ENCODE results near the gene IQCM.

The IQCM gene

DNA sequence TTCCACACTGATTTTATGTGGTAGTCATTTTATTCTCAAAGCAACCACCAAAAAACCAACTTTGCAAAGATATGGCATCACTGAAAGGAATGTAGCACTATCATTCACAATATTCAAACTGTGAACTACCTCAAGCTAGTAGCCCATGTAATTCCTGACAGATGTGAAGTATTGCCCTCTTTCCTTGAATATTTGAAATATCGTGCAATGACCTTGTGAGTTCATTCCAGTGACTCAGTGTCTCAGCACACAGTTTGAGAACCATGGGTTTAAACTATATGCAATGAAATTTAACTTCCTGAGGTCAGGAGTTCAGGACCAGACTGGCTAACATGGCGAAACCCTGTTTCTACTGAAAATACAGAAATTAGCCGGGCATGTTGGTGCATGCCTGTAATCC is 20.9 kb upstream of the IQCM start:
- no peak for DNase-seq (ENCODE audit: extremely low read depth, insufficient read length)
- TF ChIP-seq, protein P1, sequence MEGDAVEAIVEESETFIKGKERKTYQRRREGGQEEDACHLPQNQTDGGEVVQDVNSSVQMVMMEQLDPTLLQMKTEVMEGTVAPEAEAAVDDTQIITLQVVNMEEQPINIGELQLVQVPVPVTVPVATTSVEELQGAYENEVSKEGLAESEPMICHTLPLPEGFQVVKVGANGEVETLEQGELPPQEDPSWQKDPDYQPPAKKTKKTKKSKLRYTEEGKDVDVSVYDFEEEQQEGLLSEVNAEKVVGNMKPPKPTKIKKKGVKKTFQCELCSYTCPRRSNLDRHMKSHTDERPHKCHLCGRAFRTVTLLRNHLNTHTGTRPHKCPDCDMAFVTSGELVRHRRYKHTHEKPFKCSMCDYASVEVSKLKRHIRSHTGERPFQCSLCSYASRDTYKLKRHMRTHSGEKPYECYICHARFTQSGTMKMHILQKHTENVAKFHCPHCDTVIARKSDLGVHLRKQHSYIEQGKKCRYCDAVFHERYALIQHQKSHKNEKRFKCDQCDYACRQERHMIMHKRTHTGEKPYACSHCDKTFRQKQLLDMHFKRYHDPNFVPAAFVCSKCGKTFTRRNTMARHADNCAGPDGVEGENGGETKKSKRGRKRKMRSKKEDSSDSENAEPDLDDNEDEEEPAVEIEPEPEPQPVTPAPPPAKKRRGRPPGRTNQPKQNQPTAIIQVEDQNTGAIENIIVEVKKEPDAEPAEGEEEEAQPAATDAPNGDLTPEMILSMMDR (IDR thresholded peaks at IDR 0.05; ENCODE audit: insufficient read depth, low read length, poor library complexity, severe bottlenecking): no peak
- H3K36me3 ChIP-seq (ENCODE audit: control insufficient read depth, insufficient read depth, low read length): no peaks in the 10 kb centered on the region
- H3K4me3 ChIP-seq (replicated peaks; ENCODE audit: low read depth, low read length): no peak overlapping the region
- no peaks in the 10 kb centered on the region for H3K27me3 ChIP-seq (replicated peaks; ENCODE audit: control insufficient read depth, insufficient read depth, low read length)

DNA sequence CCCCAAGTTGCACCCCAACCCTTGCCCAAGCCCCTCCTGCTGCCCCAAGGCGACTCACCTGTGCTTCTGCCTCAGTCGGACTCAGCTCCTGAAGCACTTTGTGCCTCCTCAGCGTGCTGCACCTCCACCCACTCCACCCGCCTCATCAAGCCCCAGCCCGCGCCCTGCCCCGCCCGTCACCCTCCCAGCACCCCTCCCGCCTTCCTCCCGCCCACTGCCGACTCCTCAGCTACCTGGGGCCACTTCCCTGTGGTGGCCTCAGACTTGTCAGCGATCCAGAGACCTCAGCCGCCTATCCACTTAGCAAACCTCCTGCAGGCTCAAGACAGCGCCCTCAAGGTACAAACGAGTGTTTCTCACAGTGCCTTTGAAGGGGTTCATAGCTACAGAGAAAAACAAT is 19.6 kb upstream of the IQCM start:
- H3K36me3 ChIP-seq (ENCODE audit: control insufficient read depth, insufficient read depth, low read length): no peaks in the 10 kb centered on the region
- no peak overlapping the region for H3K4me3 ChIP-seq (replicated peaks; ENCODE audit: low read depth, low read length)
- H3K27me3 ChIP-seq (replicated peaks; ENCODE audit: control insufficient read depth, insufficient read depth, low read length): no peaks in the 10 kb centered on the region
- TF ChIP-seq, protein P1 (IDR thresholded peaks at IDR 0.05; ENCODE audit: insufficient read depth, low read length, poor library complexity, severe bottlenecking): no peak
- DNase-seq (ENCODE audit: extremely low read depth, insufficient read length): no peak

DNA sequence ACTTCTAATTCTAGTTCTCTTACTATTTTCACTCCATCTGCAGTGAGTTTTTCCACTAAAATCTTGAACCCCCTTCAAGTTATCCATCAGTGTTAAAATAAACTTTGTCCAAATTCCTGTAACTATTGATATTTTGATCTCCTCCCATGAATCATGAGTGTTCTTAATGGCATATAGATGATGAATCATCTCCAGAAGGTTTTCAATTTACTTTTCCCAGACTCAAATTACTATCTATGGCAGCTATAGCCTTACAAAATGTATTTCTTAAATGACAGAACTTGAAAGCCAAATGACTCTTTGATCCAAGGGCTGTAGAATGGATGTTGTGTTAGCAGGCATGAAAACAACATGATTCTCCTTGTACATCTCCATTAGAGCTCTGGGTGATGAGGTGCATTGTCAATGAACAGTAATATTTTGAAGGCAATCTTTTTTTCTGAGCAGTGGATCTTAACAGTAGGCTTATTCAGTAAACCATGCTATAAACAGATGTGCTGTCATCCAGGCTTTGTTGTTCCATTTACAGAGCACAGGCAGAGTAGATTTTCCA is 16.1 kb upstream of the IQCM start:
- H3K36me3 ChIP-seq (ENCODE audit: control insufficient read depth, insufficient read depth, low read length): no peaks in the 10 kb centered on the region
- TF ChIP-seq, protein P1 (IDR thresholded peaks at IDR 0.05; ENCODE audit: insufficient read depth, low read length, poor library complexity, severe bottlenecking): no peak
- no peaks in the 10 kb centered on the region for H3K27me3 ChIP-seq (replicated peaks; ENCODE audit: control insufficient read depth, insufficient read depth, low read length)
- DNase-seq (ENCODE audit: extremely low read depth, insufficient read length): no peak
- H3K4me3 ChIP-seq (replicated peaks; ENCODE audit: low read depth, low read length): no peak overlapping the region

DNA sequence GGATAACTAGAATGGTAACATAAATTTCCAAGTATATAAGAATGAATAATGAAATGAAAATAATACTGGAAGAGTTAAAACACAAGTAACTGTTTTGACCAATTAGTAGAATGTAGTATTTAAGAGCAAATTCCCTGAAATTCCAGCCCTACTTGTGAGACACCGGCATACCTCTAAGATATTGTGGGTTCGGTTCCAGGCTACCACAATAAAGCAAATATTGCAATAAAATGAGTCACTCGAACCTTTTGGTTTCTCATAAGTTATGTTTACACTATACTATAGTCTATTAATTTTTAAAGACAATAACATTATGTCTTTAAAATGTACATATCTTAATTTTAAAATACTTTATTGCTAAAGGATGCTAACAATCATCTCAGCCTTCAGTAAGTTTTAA is 15.2 kb upstream of the IQCM start:
- TF ChIP-seq, protein P1 (IDR thresholded peaks at IDR 0.05; ENCODE audit: insufficient read depth, low read length, poor library complexity, severe bottlenecking): no peak
- Histone ChIP-seq H3K27me3 (replicated peaks; ENCODE audit: control insufficient read depth, insufficient read depth, low read length) (no peaks in the 10 kb centered on the region), H3K4me3 (replicated peaks; ENCODE audit: low read depth, low read length) (no peak overlapping the region), H3K36me3 (ENCODE audit: control insufficient read depth, insufficient read depth, low read length) (no peaks in the 10 kb centered on the region)
- no peak for DNase-seq (ENCODE audit: extremely low read depth, insufficient read length)

DNA sequence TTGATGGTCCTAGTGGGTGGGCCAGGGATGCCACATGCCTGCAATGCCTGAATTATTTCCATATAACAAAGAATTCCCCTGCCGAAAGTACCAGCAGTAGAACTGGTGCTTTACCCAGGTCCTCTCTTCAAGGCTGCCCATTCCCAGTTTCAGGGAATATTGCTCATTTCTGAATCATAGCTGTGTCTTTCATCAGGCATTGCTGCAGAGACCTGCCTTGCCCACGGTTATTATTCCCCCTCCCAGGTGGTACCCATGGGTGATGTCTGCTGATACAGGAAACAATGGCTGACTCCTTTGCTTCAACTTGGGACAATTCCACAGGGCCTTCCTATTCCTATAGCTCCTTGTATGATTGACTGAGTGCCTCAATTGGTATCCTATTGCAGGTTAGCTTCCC is 9.7 kb upstream of the IQCM start:
- Histone ChIP-seq H3K4me3 (replicated peaks; ENCODE audit: low read depth, low read length) (no peak overlapping the region), H3K27me3 (replicated peaks; ENCODE audit: control insufficient read depth, insufficient read depth, low read length) (no peaks in the 10 kb centered on the region)
- no peak for DNase-seq (ENCODE audit: extremely low read depth, insufficient read length)

More for the DNA sequence above, 9.7 kb upstream of the IQCM start:
- TF ChIP-seq, protein P1 (IDR thresholded peaks at IDR 0.05; ENCODE audit: insufficient read depth, low read length, poor library complexity, severe bottlenecking): no peak
- no peaks in the 10 kb centered on the region for H3K36me3 ChIP-seq (ENCODE audit: control insufficient read depth, insufficient read depth, low read length)
